HepG2 (cell line): Measurements from ENCODE around the gene PNN. TPM values are rescaled to one million over a fixed set of nuclear protein-coding genes. Genes with fewer than 3 reads are reported as not detected.
A peak's percentile ranks its signal among the peaks of the same experiment; 100 is the strongest.

Experiments used
- FOXJ3 ChIP-seq: sonication (generic); formaldehyde crosslinking; IDR thresholded peaks from 2 replicates; pipeline ENCODE4 v1.4.0; 2020; ENCODE audit warnings: missing genetic modification reagents, mild to moderate bottlenecking, borderline replicate concordance
- FOXO1 ChIP-seq: sonication (generic); formaldehyde crosslinking; IDR thresholded peaks from 2 replicates; pipeline ENCODE4 v1.4.0; 2020; ENCODE audit warnings: missing genetic modification reagents
- HOXD1 ChIP-seq: sonication (generic); formaldehyde crosslinking; IDR thresholded peaks from 2 replicates; pipeline ENCODE4 v1.5.0; 2020; ENCODE audit warnings: missing genetic modification reagents
- MEF2D ChIP-seq: sonication (generic); formaldehyde crosslinking; IDR thresholded peaks from 2 replicates; pipeline ENCODE4 v1.5.1; 2020; ENCODE audit warnings: mild to moderate bottlenecking, missing genetic modification reagents
- MXD4 ChIP-seq: IDR thresholded peaks from 2 replicates; pipeline ENCODE4 v1.6.1; 2016; ENCODE audit warnings: mild to moderate bottlenecking, missing biosample characterization, missing genetic modification reagents
- SNRNP70 ChIP-seq: fragments of 200-400 bp; formaldehyde crosslinking; IDR thresholded peaks from 2 replicates; pipeline ENCODE4 v1.6.1; 2017; ENCODE audit warnings: mild to moderate bottlenecking, low read depth, low read length, moderate library complexity
- U2AF1 ChIP-seq: fragments of 200-400 bp; formaldehyde crosslinking; optimal IDR thresholded peaks from 2 replicates; pipeline ENCODE3; 2017; ENCODE audit warnings: mild to moderate bottlenecking, low read depth, low read length
- ZBTB7A ChIP-seq: sonication (generic); formaldehyde crosslinking; IDR thresholded peaks from 2 replicates; pipeline ENCODE4 v1.8.0; 2022; ENCODE audit warnings: mild to moderate bottlenecking, missing genetic modification reagents
- ZNF251 ChIP-seq: sonication (generic); formaldehyde crosslinking; IDR thresholded peaks from 2 replicates; pipeline ENCODE4 v1.9.0; 2021; ENCODE audit warnings: mild to moderate bottlenecking, missing genetic modification reagents
- ZNF484 ChIP-seq: sonication (generic); formaldehyde crosslinking; IDR thresholded peaks from 2 replicates; pipeline ENCODE4 v1.5.1; 2020; ENCODE audit warnings: mild to moderate bottlenecking, low read depth, missing genetic modification reagents, borderline replicate concordance
- ZNF7 ChIP-seq: IDR thresholded peaks from 2 replicates; pipeline ENCODE4 v1.6.1; 2016; ENCODE audit warnings: missing biosample characterization, missing genetic modification reagents
- ZNF720 ChIP-seq: sonication (generic); formaldehyde crosslinking; IDR thresholded peaks from 2 replicates; pipeline ENCODE4 v1.4.0; 2020; ENCODE audit warnings: missing genetic modification reagents
- polyA plus RNA-seq, 8 experiments: library from polyadenylated mRNA; depleted of rRNA in 3 of 8; stranded (reverse) in 7 of 8; unstranded in 1 of 8; fragments of >200 nt; fragmentation: Illumina TruSeq in 4 of 8; extraction: Trizol in 4 of 8; gene quantifications; 2 replicates each; pipeline versions ENCODE4 v1.2.1 to v1.2.3, GENCODE V29; 2011 to 2016; ENCODE audit warnings: low read depth in 4 of 8, missing spikeins in 1 of 8, mixed read lengths in 1 of 8; ENCODE audit not compliant: insufficient read depth in 1 of 8
- total RNA-seq, 5 experiments: library from RNA; depleted of rRNA; stranded (reverse); fragments of >200 nt; fragmentation: Illumina TruSeq; extraction: Trizol; gene quantifications; 2 replicates each; pipeline ENCODE4 v1.2.3, GENCODE V29; 2016; ENCODE audit warnings: low read depth in 1 of 5
- TF ChIP-seq, protein P1 (sequence below): IDR thresholded peaks from 2 replicates; pipeline ENCODE4 v1.6.1; 2016; ENCODE audit warnings: mild to moderate bottlenecking
- TF ChIP-seq, protein P2 (sequence below): sonication (generic); formaldehyde crosslinking; IDR thresholded peaks from 2 replicates; pipeline ENCODE4 v1.8.0; 2022; ENCODE audit warnings: mild to moderate bottlenecking, missing genetic modification reagents
- TF ChIP-seq, protein P3 (sequence below): sonication (generic); formaldehyde crosslinking; IDR thresholded peaks from 2 replicates; pipeline ENCODE4 v1.5.1; 2020; ENCODE audit warnings: missing genetic modification reagents, mild to moderate bottlenecking, borderline replicate concordance
- TF ChIP-seq, protein P4 (sequence below), 2 experiments: sonication (generic) in 1 of 2; formaldehyde crosslinking in 1 of 2; IDR thresholded peaks; 2 replicates each; pipeline versions ENCODE4 v1.4.0 to v1.6.1; 2018 to 2020; ENCODE audit warnings: missing genetic modification reagents in 2 of 2, borderline replicate concordance in 1 of 2, low read depth in 1 of 2, mild to moderate bottlenecking in 1 of 2, missing biosample characterization in 1 of 2
- TF ChIP-seq, protein P5 (sequence below): sonication (generic); formaldehyde crosslinking; IDR thresholded peaks from 2 replicates; pipeline ENCODE4 v1.4.0; 2020; ENCODE audit warnings: low read depth, mild to moderate bottlenecking, missing genetic modification reagents

The PNN gene
- total and polyA plus RNA-seq, 2 of the 13 experiments (the other 11 are each of a cell fraction or from before 2014, with no cell fraction given): 58.0 to 214 TPM

DNA sequence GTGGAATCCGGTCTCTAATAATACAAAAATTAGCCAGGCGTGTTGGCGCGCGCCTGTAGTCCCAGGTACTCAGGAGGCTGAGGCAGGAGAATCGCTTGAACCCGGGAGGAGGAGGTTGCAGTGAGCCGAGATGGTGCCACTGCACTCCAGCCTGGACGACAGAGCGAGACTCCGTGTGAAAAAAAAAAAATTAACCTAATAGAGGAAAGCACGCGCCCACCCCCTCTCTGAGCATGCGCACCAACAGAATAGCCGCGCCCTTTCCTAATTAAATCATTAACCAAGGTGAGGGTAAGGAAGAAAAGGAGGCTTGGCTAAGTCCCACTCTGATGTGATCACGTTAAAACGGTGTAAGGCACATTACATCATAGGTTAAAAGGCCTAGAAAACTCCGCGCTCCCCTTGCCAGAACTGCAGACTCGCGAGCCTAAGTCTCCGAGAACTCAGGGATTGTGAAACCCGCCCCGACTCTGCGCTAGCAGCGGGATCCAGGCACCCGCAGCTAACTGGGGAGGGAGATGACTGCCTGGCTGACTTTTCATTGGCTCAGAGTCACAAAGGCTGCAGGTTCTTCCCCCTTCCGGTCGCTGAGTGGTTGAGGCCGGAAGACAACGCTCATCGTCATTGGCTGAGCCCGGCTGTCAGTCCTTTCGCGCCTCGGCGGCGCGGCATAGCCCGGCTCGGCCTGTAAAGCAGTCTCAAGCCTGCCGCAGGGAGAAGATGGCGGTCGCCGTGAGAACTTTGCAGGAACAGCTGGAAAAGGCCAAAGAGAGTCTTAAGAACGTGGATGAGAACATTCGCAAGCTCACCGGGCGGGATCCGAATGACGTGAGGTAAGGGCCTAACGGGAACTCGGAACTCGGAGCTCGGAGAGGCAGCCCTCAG lies at the start of gene PNN (continued):
- peak; percentile 78 for TF ChIP-seq FOXO1
- TF ChIP-seq, protein P1, sequence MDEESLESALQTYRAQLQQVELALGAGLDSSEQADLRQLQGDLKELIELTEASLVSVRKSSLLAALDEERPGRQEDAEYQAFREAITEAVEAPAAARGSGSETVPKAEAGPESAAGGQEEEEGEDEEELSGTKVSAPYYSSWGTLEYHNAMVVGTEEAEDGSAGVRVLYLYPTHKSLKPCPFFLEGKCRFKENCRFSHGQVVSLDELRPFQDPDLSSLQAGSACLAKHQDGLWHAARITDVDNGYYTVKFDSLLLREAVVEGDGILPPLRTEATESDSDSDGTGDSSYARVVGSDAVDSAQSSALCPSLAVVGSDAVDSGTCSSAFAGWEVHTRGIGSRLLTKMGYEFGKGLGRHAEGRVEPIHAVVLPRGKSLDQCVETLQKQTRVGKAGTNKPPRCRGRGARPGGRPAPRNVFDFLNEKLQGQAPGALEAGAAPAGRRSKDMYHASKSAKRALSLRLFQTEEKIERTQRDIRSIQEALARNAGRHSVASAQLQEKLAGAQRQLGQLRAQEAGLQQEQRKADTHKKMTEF: peak; percentile 99
- peak; percentile 46 for TF ChIP-seq MXD4 (CRISPR knock-in tag)
- TF ChIP-seq ZNF7: peak; percentile 34; the same call in 1 of the 2 replicates
- peak; percentile 89 for TF ChIP-seq FOXJ3 (CRISPR knock-in tag)
- TF ChIP-seq, protein P2, sequence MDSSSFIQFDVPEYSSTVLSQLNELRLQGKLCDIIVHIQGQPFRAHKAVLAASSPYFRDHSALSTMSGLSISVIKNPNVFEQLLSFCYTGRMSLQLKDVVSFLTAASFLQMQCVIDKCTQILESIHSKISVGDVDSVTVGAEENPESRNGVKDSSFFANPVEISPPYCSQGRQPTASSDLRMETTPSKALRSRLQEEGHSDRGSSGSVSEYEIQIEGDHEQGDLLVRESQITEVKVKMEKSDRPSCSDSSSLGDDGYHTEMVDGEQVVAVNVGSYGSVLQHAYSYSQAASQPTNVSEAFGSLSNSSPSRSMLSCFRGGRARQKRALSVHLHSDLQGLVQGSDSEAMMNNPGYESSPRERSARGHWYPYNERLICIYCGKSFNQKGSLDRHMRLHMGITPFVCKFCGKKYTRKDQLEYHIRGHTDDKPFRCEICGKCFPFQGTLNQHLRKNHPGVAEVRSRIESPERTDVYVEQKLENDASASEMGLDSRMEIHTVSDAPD (CRISPR knock-in tag): peak; percentile 26
- peak; percentile 84 for TF ChIP-seq U2AF1
- TF ChIP-seq, protein P3, sequence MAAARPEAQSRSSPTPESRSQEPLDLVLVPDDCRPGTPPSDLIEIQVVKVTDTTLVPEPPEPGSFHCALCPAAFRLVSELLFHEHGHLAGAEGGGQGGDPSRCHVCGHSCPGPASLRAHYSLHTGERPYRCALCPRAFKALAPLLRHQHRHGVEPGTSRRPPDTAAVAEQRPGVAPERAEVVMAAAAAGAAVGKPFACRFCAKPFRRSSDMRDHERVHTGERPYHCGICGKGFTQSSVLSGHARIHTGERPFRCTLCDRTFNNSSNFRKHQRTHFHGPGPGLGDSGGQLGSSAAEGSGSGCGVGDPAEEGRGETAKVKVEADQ: peak; percentile 97
- peak; percentile 80; the same call in 1 of the 2 replicates for TF ChIP-seq ZBTB7A (CRISPR knock-in tag)
- TF ChIP-seq, protein P4, sequence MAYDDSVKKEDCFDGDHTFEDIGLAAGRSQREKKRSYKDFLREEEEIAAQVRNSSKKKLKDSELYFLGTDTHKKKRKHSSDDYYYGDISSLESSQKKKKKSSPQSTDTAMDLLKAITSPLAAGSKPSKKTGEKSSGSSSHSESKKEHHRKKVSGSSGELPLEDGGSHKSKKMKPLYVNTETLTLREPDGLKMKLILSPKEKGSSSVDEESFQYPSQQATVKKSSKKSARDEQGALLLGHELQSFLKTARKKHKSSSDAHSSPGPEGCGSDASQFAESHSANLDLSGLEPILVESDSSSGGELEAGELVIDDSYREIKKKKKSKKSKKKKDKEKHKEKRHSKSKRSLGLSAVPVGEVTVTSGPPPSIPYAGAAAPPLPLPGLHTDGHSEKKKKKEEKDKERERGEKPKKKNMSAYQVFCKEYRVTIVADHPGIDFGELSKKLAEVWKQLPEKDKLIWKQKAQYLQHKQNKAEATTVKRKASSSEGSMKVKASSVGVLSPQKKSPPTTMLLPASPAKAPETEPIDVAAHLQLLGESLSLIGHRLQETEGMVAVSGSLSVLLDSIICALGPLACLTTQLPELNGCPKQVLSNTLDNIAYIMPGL (CRISPR knock-in tag; IDR thresholded peaks at IDR 0.05; ENCODE audit: borderline replicate concordance in 1 of 2, low read depth in 1 of 2): peak; percentile 90 to 96
- TF ChIP-seq HOXD1 (CRISPR knock-in tag): peak; percentile 82
- TF ChIP-seq, protein P5, sequence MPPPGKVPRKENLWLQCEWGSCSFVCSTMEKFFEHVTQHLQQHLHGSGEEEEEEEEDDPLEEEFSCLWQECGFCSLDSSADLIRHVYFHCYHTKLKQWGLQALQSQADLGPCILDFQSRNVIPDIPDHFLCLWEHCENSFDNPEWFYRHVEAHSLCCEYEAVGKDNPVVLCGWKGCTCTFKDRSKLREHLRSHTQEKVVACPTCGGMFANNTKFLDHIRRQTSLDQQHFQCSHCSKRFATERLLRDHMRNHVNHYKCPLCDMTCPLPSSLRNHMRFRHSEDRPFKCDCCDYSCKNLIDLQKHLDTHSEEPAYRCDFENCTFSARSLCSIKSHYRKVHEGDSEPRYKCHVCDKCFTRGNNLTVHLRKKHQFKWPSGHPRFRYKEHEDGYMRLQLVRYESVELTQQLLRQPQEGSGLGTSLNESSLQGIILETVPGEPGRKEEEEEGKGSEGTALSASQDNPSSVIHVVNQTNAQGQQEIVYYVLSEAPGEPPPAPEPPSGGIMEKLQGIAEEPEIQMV (CRISPR knock-in tag): peak; percentile 91
- no peak; the same call in 1 of the 2 replicates for TF ChIP-seq ZNF251 (CRISPR knock-in tag)
- no peak for TF ChIP-seq SNRNP70
- peak; percentile 80 for TF ChIP-seq MEF2D
- peak; percentile 79; the same call in 1 of the 2 replicates for TF ChIP-seq ZNF484
- TF ChIP-seq ZNF720 (CRISPR knock-in tag): no peak
